ENCODE data around the gene KAT8. TPM values are rescaled to one million over a fixed set of nuclear protein-coding genes. Genes with fewer than 3 reads are reported as not detected.

Gene KAT8
- total and polyA plus RNA-seq, 2 of the 13 experiments (the other 11 are each of a cell fraction or from before 2014, with no cell fraction given) = 79.0 to 84.2 TPM

GRCh38 chr16:31179747-31180459 lies 62.4 kb downstream of the KAT8 start, which contains the start of gene FUS:
Gene FUS, plus strand, starts transcription at chr16:31180139. Its CDS starts 76 bp downstream, at chr16:31180215.
- H2AFZ ChIP-seq (ENCODE audit: low read length) = peak within 1 kb of the TSS; percentile 8
- peak within 1 kb of the TSS; percentile 94 for H3K27ac ChIP-seq (ENCODE audit: extremely low read length, insufficient read depth, low read length)
- peaks cover 16 to 31% of the 10 kb centered on the region in 2 experiments for H3K36me3 ChIP-seq (replicated peaks in 1 of 2; ENCODE audit: control insufficient read depth in 1 of 2, insufficient read depth in 2 of 2, low read length in 2 of 2)
- ChIA-PET POLR2A (interaction anchor here (0.5 to 2.5 kb wide), 46 partner anchors 9 to 533 kb away, joined by 3 to 65 read pairs (median 6); partner anchors contain the start of genes ARMC5, HSD3B7, KAT8 and PHKG2), CTCF (ENCODE audit: low intra/inter-chr PET ratio, low total read pairs) (no interaction called here)
- intact Hi-C loops (cut with micrococcal nuclease; ENCODE audit: unreplicated experiment) = no loop called here
- no TSS peak for BruUV-seq (replicated peaks)
- H3K4me3 ChIP-seq (replicated peaks in 1 of 3; ENCODE audit: insufficient read depth in 1 of 3, low read depth in 2 of 3, low read length in 3 of 3) = peak within 1 kb of the TSS; percentile 90 to 93 (median 93)
- peaks cover 44% of the 10 kb centered on the region for H4K20me1 ChIP-seq (ENCODE audit: insufficient read depth, low read length)
- H3K4me1 ChIP-seq (ENCODE audit: insufficient read depth, low read length) = peaks cover 50% of the 10 kb centered on the region
- FAIRE-seq (peak; percentile 48), ATAC-seq (peak; percentile 74), DNase-seq (ENCODE audit: low spot score) (peak; percentile 84)
- peaks cover 53% of the 10 kb centered on the region for H3K79me2 ChIP-seq (ENCODE audit: insufficient read depth, low read length)
- H3K4me2 ChIP-seq (ENCODE audit: low read depth, low read length) = peak within 1 kb of the TSS; percentile 90
- no peaks in the 10 kb centered on the region for H3K9me3 ChIP-seq (ENCODE audit: low read length)
- peak within 1 kb of the TSS; percentile 98 for H3K9ac ChIP-seq (ENCODE audit: insufficient read depth, low read depth, low read length)
- no peaks in the 10 kb centered on the region; a peak in 1 of 5 replicates for H3K27me3 ChIP-seq (ENCODE audit: control insufficient read depth in 1 of 2, insufficient read depth in 2 of 2, low read length in 2 of 2)
- WGBS (ENCODE audit: low lambda C conversion rate) = under 1% methylated on average over 33 of the region's 69 CpGs
- in situ Hi-C loops (cut with HindIII; ENCODE audit: extremely low pct_ligation_motif_present, low pct_unique_long_range_greater_than_20kb) = no loop called here
- TF ChIP-seq ZBTB26 (CRISPR knock-in tag; IDR thresholded peaks at IDR 0.05; ENCODE audit: borderline replicate concordance) = peak; percentile 45; the same call in 1 of the 2 replicates
- TF ChIP-seq XBP1 (CRISPR knock-in tag; IDR thresholded peaks at IDR 0.05) = 0 out of 2 replicates have a peak, but pooled peaks have one; percentile 53
- no peak for TF ChIP-seq USF2 (IDR thresholded peaks at IDR 0.05; ENCODE audit: low read depth, low read length)
- TF ChIP-seq USF2 (CRISPR knock-in tag; IDR thresholded peaks at IDR 0.05; ENCODE audit: borderline replicate concordance) = no peak
- TF ChIP-seq TAF1 (CRISPR knock-in tag; IDR thresholded peaks at IDR 0.05) = peak; percentile 100
- peak; percentile 99 for TF ChIP-seq POLR2AphosphoS2 (IDR thresholded peaks at IDR 0.05; ENCODE audit: low read depth, low read length)
- TF ChIP-seq TRAFD1 (CRISPR knock-in tag; IDR thresholded peaks at IDR 0.05; ENCODE audit: borderline replicate concordance) = no peak
- peak; percentile 28 for TF ChIP-seq XRCC5 (optimal IDR thresholded peaks at IDR 0.05; ENCODE audit: low read length)
- TF ChIP-seq GTF2F1 (IDR thresholded peaks at IDR 0.05; ENCODE audit: low read length) = peak; percentile 97
- TF ChIP-seq CENPX (CRISPR knock-in tag; IDR thresholded peaks at IDR 0.05) = no peak
- TF ChIP-seq POGK (CRISPR knock-in tag; conservative IDR thresholded peaks at IDR 0.05) = peak; percentile 97
- no peak for TF ChIP-seq ZNF549 (CRISPR knock-in tag; IDR thresholded peaks at IDR 0.05)
- TF ChIP-seq BHLHE40 (IDR thresholded peaks at IDR 0.05; ENCODE audit: low read length) = peak; percentile 99
- peak; percentile 89 for TF ChIP-seq SRSF4 (IDR thresholded peaks at IDR 0.05; ENCODE audit: low read depth, low read length, poor library complexity, severe bottlenecking)
- no peak for TF ChIP-seq ZNF253 (CRISPR knock-in tag; IDR thresholded peaks at IDR 0.05; ENCODE audit: borderline replicate concordance)
- peak; percentile 51 for TF ChIP-seq MIER2 (CRISPR knock-in tag; IDR thresholded peaks at IDR 0.05)

Data from HepG2 (cell line).